Activated CD4-positive, alpha-beta T cell treated with anti-CD3 and anti-CD28 coated beads for 36 hours (primary cell): ENCODE data around the gene NPB. TPM values are rescaled to one million over a fixed set of nuclear protein-coding genes. Genes with fewer than 3 reads are reported as not detected.

Source experiments
- ATAC-seq: fragments of 200-7000 bp; cut with Tn5 transposase; one replicate; pipeline ENCODE4 v1.10.0; 2021; ENCODE audit warnings: mild to moderate bottlenecking, moderate library complexity
- CTCF ChIA-PET: fragments of 350-600 bp; sonication (Branson Sonifier 250); formaldehyde crosslinking; loops from one replicate; lab custom pipeline; 2021; ENCODE audit warnings: antibody characterized with exemption; lab: Charles Lee
- POLR2A ChIA-PET: fragments of 350-600 bp; sonication (Branson Sonifier 250); formaldehyde crosslinking; loops from one replicate; lab custom pipeline; 2021; ENCODE audit warnings: antibody characterized with exemption, inconsistent platforms; lab: Charles Lee
- DNase-seq: peaks from one replicate; pipeline ENCODE4 v3.0.0-alpha.2; 2020
- H3K27ac Mint-ChIP-seq: one replicate; pipeline ENCODE4 v1.8.0; 2021; ENCODE audit warnings: mixed read lengths
- H3K27me3 Mint-ChIP-seq: one replicate; pipeline ENCODE4 v1.8.0; 2021; ENCODE audit warnings: mixed read lengths
- H3K36me3 Mint-ChIP-seq: one replicate; pipeline ENCODE4 v1.8.0; 2021; ENCODE audit warnings: low read depth, mixed read lengths
- H3K4me1 Mint-ChIP-seq: one replicate; pipeline ENCODE4 v1.8.0; 2021; ENCODE audit warnings: mixed read lengths
- H3K4me3 Mint-ChIP-seq: one replicate; pipeline ENCODE4 v1.8.0; 2021; ENCODE audit warnings: mild to moderate bottlenecking, moderate library complexity, mixed read lengths
- H3K9me3 Mint-ChIP-seq: one replicate; pipeline ENCODE4 v1.8.0; 2021; ENCODE audit warnings: low read depth, mixed read lengths
- intact Hi-C, 2 experiments: fragments of 100-400 bp; cut with DNase I in 1 of 2; cut with micrococcal nuclease in 1 of 2; formaldehyde crosslinking; loops; one replicate each; pipeline versions ENCODE4 v1.14.2 to v1.15.1; 2022 to 2024; cut with DNase I, micrococcal nuclease
- total RNA-seq, 2 experiments: library from RNA; stranded (reverse); gene quantifications; one replicate each; pipeline ENCODE4 v1.2.3, GENCODE V29; 2021

Gene NPB
- total RNA-seq, 2 experiments from 2014 or later: 0.14 TPM; not detected in 1

DNA sequence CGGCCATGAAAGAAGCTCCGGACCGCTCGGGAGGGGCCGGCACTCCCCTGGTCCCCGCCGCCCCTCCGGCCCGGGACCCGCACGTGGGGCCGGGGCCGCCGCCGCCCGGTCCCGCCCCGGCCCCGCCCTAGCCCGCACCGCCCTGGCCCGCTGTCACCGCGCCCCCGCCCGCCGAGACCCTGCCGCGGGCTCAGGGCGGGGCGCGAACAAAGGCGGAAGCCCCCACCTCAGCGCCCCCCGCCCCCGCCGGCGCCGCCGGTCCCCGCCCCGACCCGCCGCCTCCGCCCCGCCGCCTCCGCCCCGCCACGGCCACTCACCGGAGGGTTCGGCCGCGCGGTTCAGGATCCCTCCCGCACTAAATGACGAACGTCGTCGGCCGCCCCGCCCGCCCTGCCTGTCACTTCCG is 31.1 kb upstream of the NPB start, which contains the start of gene ARHGDIA:
ARHGDIA (minus strand) TSS at position 357 of the 406 bp plus-strand sequence. CDS start 1,407 bp downstream, outside the sequence.
- no peak for DNase-seq
- Mint-ChIP-seq H3K4me1 (peaks cover 34% of the 10 kb centered on the region), H3K27me3 (no peaks in the 10 kb centered on the region), H3K9me3 (no peaks in the 10 kb centered on the region), H3K36me3 (peaks cover 33% of the 10 kb centered on the region), H3K27ac (peak within 1 kb of the TSS; percentile 92), H3K4me3 (peak within 1 kb of the TSS; percentile 87)
- CTCF ChIA-PET: interaction anchor here (2.6 kb wide), 1 partner anchor 15 kb away, joined by 14 read pairs; no protein-coding TSS in a partner anchor
- intact Hi-C loops: loop anchor here (1.0 to 2.0 kb wide), 11 partner anchors 10 to 626 kb away; partner anchors contain the start of genes ALYREF (in 2 of the 2), ANAPC11 (in 2 of the 2), ASPSCR1 (in 1 of the 2) and FASN (in 1 of the 2)
- POLR2A ChIA-PET: interaction anchor here (1.2 kb wide), 1 partner anchor 46 kb away, joined by 6 read pairs; no protein-coding TSS in a partner anchor
- ATAC-seq: peak; percentile 45

DNA sequence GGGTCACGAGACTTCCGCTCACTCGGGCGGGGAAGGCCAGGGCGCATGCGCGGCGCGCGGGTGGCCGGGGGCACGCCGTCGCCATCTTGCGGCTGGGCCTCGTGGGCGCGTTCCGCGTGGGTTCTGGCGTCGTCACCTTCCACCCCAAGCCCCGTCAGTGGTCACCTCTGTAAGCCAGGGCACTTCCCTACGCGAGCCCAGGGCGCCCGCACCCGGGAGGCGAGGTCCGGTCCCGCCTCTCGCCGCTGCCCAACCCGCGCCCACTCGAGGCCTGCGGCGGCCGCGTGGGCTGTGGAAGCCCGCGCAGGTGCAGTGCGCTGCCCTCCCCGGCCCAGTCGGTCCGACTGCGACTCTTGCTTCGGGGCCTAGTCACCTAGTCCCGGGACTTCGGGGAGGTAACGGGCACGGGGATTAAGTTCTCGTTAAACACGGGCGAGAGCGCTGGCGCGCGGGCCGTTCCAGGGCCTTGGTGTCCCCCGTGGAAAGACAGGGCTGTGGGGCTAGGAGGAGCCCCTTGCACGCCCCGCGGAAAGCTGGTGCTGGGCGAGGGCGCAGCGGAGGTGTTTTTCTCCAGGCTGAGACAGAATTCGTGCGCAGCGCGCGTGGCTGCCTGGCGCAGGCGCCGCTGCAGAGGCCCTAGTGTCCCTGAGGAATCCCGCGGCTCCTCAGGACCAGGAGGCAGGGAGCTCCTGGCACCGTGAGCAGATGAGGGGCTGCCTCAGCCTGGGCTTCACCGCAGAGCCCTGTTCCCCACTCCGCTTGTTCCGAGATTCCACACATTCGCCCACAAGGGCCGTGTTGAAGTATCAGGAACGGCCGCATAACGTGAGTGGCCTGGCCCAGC is 30.4 kb upstream of the NPB start:
- H3K36me3 Mint-ChIP-seq: peaks cover 27% of the 10 kb centered on the region
- H3K4me3 Mint-ChIP-seq: peak overlapping the region; percentile 81
- peak; percentile 98 for DNase-seq
- intact Hi-C loops: loop anchor here (1.0 to 2.0 kb wide), 10 partner anchors 10 to 625 kb away; partner anchors contain the start of genes ALYREF (in 2 of the 2), ANAPC11 (in 2 of the 2), ASPSCR1 (in 1 of the 2) and FASN (in 1 of the 2)
- ATAC-seq: no peak
- ChIA-PET POLR2A (interaction anchor here (0.5 to 0.7 kb wide), 3 partner anchors 25 to 475 kb away, joined by 4 to 6 read pairs (median 4); no protein-coding TSS in a partner anchor), CTCF (interaction anchor here (0.8 to 1.0 kb wide), 2 partner anchors 45 to 57 kb away, joined by 4 read pairs; no protein-coding TSS in a partner anchor)
- H3K9me3 Mint-ChIP-seq: no peaks in the 10 kb centered on the region
- peaks cover 34% of the 10 kb centered on the region for H3K4me1 Mint-ChIP-seq
- peak overlapping the region; percentile 92 for H3K27ac Mint-ChIP-seq
- no peaks in the 10 kb centered on the region for H3K27me3 Mint-ChIP-seq

DNA sequence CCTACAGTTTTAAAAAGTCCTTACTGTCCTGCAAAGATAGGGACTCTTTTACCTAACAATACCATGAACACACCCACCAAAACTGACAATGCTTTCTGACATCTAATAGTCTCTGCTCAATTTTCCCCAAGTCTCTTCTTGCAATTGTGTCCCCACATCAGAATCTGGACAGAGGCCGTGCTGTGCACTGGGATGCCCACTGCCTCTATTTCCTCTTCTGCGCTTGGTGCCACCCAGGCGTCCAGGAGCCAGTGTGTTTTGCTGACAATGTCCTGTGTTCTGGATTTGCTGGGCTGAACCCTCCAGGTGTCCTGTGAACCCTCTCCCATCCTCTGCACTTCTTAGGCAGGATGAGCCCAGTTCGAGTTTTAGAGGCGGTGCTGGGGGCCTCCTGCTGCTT is 24.5 kb upstream of the NPB start:
- ChIA-PET CTCF (no interaction called here), POLR2A (no interaction called here)
- Mint-ChIP-seq H3K4me3 (no peak overlapping the region), H3K36me3 (peaks cover 44% of the 10 kb centered on the region), H3K27ac (no peak overlapping the region), H3K27me3 (no peaks in the 10 kb centered on the region), H3K9me3 (no peaks in the 10 kb centered on the region), H3K4me1 (peaks cover 22% of the 10 kb centered on the region)
- DNase-seq (no peak), ATAC-seq (no peak)
- intact Hi-C loops: no loop called here

DNA sequence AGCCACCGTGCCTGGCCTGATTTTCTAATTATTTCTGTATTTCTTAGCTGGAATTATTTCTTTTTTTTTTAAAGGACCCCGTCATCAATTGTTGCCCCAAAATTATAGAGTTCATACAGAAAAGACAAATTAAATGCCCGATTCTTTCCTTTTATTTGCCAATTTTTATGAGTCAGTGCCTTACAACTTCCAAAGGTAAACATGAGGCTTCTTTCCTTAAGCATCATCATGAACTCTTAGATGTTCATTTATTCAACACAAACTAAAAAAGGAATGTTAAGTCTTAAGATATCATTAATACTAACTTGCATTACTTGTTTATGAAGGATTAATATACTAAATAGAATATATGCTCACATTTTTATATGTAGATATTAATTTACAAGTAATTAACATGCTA is 23.7 kb upstream of the NPB start:
- DNase-seq (no peak), ATAC-seq (no peak)
- no peak overlapping the region for H3K4me3 Mint-ChIP-seq
- ChIA-PET CTCF (no interaction called here), POLR2A (no interaction called here)
- no peak overlapping the region for H3K27ac Mint-ChIP-seq
- no peaks in the 10 kb centered on the region for H3K9me3 Mint-ChIP-seq
- H3K36me3 Mint-ChIP-seq: peaks cover 38% of the 10 kb centered on the region
- intact Hi-C loops: no loop called here
- peaks cover 15% of the 10 kb centered on the region for H3K4me1 Mint-ChIP-seq
- no peaks in the 10 kb centered on the region for H3K27me3 Mint-ChIP-seq

DNA sequence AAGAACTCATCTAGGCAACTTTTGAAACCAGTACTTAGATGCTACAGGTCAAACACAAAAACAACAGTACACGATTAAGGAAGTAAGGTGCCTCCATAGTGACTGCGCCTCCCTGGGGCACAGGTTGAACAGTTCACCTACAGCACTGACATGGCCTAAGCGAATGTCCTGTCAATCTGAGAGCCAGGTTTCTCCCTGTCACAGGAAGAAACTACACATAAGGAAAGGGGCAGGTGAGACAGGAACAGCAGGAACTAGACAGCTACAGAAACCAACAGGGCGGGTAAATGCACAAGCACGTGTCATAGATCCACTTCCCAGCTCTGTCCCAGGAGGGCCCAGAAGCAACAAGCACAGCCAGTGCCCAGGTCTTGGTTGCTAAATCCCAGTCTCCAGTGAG is 22.9 kb upstream of the NPB start:
- ATAC-seq (no peak), DNase-seq (no peak)
- Mint-ChIP-seq H3K36me3 (peaks cover 39% of the 10 kb centered on the region), H3K27ac (no peak overlapping the region), H3K27me3 (no peaks in the 10 kb centered on the region), H3K9me3 (no peaks in the 10 kb centered on the region), H3K4me1 (peaks cover 7% of the 10 kb centered on the region), H3K4me3 (no peak overlapping the region)
- intact Hi-C loops: no loop called here
- ChIA-PET CTCF (interaction anchor here (1.4 kb wide), 1 partner anchor 9 kb away, joined by 5 read pairs; no protein-coding TSS in a partner anchor), POLR2A (no interaction called here)

DNA sequence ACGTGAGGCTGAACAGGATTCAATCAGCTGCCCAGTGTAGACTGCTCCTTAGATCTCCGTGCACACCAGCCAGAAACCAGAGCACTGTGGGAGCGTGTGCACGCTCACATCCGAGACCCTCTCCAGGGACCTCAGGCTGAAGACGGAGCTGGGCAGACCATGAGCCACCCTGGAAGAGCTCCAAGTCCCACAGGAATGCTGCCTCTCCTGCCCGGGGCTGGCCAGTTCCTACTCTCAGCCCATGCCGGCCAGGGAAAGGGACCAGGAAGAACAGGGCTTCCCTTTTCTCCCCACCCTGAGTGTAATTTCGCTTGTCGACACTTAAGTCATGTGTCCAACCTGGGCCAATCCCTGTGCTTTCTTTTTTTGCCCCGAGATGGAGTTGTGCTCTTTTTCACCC is 17.5 kb upstream of the NPB start:
- Mint-ChIP-seq H3K27me3 (no peaks in the 10 kb centered on the region), H3K36me3 (peaks cover 65% of the 10 kb centered on the region), H3K4me1 (peaks cover 17% of the 10 kb centered on the region), H3K4me3 (no peak overlapping the region), H3K9me3 (no peaks in the 10 kb centered on the region), H3K27ac (no peak overlapping the region)
- no peak for DNase-seq
- ChIA-PET POLR2A (interaction anchor here (0.6 to 2.3 kb wide), 3 partner anchors 11 to 541 kb away, joined by 3 to 14 read pairs (median 4); no protein-coding TSS in a partner anchor), CTCF (no interaction called here)
- ATAC-seq: peak; percentile 24
- intact Hi-C loops: no loop called here

DNA sequence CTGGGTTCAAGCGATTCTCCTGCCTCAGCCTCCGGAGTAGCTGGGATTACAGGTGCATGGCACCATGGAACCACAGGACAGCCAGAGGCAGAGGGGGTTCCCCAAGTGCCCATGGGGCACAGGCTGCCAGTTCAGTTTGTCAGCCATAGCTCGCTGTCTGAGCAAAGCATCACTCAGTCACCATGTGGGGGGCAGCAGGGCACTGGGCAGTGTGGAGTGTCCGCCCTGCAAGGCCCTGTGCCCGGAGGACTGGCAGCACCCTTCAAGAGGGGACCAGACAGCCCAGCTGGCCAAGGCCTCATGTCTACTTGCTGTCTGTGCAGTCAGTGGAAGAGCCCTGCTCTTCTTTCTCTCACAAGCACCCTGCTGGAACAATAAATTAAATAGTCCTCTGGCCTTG is 17.1 kb upstream of the NPB start:
- DNase-seq: no peak
- H3K4me1 Mint-ChIP-seq: peaks cover 19% of the 10 kb centered on the region
- H3K36me3 Mint-ChIP-seq: peaks cover 66% of the 10 kb centered on the region
- intact Hi-C loops: no loop called here
- no peaks in the 10 kb centered on the region for H3K27me3 Mint-ChIP-seq
- H3K9me3 Mint-ChIP-seq: no peaks in the 10 kb centered on the region
- no peak overlapping the region for H3K4me3 Mint-ChIP-seq
- ATAC-seq: no peak
- no peak overlapping the region for H3K27ac Mint-ChIP-seq
- ChIA-PET CTCF (interaction anchor here (2.7 kb wide), 1 partner anchor 15 kb away, joined by 14 read pairs; no protein-coding TSS in a partner anchor), POLR2A (interaction anchor here (0.6 to 2.3 kb wide), 3 partner anchors 12 to 631 kb away, joined by 4 to 14 read pairs (median 5); no protein-coding TSS in a partner anchor)

DNA sequence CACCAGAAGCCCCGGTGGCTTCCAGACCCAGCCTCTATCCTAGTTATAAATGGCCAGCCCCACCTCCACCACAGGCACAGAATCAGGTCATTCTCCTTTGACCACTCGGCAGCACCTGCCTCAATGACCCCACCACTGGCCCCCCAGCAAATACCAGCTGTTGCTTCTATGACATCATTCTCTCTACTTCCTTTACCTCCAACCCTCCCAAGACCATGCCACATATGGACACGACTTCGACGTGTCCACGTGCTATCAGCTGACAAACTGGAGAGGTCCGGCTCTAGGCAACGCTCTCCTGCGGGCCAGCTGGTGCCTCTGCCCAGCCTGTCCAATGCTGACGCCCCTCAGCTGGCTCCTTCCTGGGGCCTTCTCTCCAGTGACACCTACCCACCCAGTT is 16.6 kb upstream of the NPB start:
- H3K36me3 Mint-ChIP-seq: peaks cover 68% of the 10 kb centered on the region
- H3K27me3 Mint-ChIP-seq: no peaks in the 10 kb centered on the region
- intact Hi-C loops: no loop called here
- ChIA-PET POLR2A (interaction anchor here (0.6 to 2.3 kb wide), 3 partner anchors 12 to 631 kb away, joined by 3 to 14 read pairs (median 5); no protein-coding TSS in a partner anchor), CTCF (interaction anchor here (2.7 kb wide), 1 partner anchor 16 kb away, joined by 14 read pairs; no protein-coding TSS in a partner anchor)
- ATAC-seq: no peak
- H3K4me3 Mint-ChIP-seq: no peak overlapping the region
- H3K4me1 Mint-ChIP-seq: peaks cover 23% of the 10 kb centered on the region
- peak overlapping the region; percentile 4 for H3K27ac Mint-ChIP-seq
- DNase-seq: no peak
- H3K9me3 Mint-ChIP-seq: no peaks in the 10 kb centered on the region

DNA sequence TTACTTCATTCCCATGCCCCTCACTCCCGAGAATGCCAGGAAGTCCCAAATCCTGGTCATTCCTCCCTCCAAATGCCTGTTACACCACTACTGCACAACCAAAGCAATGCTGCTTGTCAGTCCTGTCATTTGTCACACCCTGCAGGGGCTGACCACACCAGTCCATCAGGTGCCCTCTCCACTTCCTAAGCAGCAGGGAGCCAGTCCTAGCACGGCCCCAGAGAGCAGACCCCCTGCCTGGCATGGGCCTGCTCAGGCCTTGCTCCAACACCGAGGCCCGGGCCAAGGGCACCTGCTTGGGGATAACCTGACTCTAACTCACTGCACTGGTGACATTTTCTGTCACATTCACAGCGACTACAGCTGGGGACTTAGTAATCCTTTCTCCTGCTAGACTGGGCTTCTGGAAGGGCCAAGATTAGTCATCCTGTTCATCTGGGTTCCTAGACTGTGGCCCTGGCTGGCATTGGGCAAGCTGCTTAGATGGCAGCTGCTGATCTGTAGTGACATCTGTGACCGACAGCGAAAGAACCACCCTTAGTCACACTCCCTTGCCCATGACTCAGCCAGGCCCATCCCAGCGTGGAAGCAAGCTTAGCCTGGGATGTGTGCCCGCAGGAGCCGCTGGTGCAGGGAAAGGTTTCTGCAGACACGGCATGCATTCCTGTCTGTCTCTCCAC is 16.0 kb upstream of the NPB start:
- H3K4me1 Mint-ChIP-seq: peaks cover 24% of the 10 kb centered on the region
- ChIA-PET POLR2A (interaction anchor here (0.7 to 2.3 kb wide), 4 partner anchors 13 to 158 kb away, joined by 3 to 14 read pairs (median 4); no protein-coding TSS in a partner anchor), CTCF (interaction anchor here (1.2 to 2.7 kb wide), 3 partner anchors 12 to 16 kb away, joined by 3 to 14 read pairs (median 3); no protein-coding TSS in a partner anchor)
- H3K4me3 Mint-ChIP-seq: no peak overlapping the region
- ATAC-seq (peak; percentile 21), DNase-seq (no peak)
- intact Hi-C loops: no loop called here
- H3K36me3 Mint-ChIP-seq: peaks cover 70% of the 10 kb centered on the region
- H3K27ac Mint-ChIP-seq: peak overlapping the region; percentile 4
- H3K27me3 Mint-ChIP-seq: no peaks in the 10 kb centered on the region
- no peaks in the 10 kb centered on the region for H3K9me3 Mint-ChIP-seq

DNA sequence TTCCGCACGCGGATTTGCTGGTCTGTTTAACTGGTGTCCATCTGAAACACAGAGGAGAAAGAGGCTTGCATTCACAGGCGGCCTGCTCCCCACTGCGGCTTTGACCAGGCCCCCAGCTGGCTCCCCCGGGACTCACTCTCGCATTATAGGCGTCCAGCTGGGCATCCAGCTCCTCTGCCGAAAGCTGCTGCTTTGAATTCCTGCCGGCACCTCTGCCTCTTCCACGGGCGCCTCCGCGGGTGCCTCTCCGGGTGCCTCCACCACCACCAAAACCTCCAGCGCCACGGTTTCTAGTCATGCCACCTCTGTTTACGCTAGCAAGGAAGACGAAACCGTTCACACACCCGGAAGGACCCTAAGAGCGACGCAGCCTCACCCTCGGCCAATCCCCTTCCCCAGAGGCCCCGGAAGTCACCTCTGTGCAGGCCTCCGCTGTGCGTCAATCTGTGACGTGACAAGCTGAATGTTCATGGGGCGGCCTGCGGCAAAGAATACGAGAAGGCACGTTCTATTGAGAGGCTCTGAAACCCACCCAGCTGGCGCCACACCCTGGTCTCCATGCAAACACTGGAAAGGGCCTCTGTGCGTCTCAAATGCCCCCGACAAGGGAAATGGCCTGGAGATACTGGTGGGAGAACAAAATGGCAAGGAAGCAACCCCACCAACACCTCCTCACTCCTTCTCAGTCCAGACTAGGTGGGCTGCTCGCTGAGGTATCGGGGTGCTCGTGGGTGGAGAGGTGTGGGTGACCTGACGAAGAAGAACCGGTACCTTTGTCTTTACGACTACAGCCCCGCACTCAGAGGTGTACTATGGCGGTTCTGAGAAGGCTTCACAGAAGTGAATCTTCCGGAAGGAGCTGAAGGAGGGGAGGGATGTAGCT is 13.7 kb upstream of the NPB start:
- Mint-ChIP-seq H3K4me1 (peaks cover 29% of the 10 kb centered on the region), H3K4me3 (peak overlapping the region; percentile 85), H3K27ac (peak overlapping the region; percentile 33), H3K27me3 (no peaks in the 10 kb centered on the region), H3K9me3 (no peaks in the 10 kb centered on the region), H3K36me3 (peaks cover 61% of the 10 kb centered on the region)
- DNase-seq: no peak
- intact Hi-C loops: no loop called here
- no peak for ATAC-seq
- ChIA-PET CTCF (interaction anchor here (0.5 to 0.9 kb wide), 2 partner anchors 347 to 367 kb away, joined by 3 read pairs; no protein-coding TSS in a partner anchor), POLR2A (no interaction called here)
